IMR-90 (cell line): ENCODE data around the gene TBC1D22A.

Experiments
- MAFK ChIP-seq: IDR thresholded peaks from 2 replicates; pipeline ENCODE4 v1.6.1; 2012; ENCODE audit warnings: low read depth, low read length, improper control_type of control experiment
- POLR2A ChIP-seq: IDR thresholded peaks from 2 replicates; pipeline ENCODE4 v1.6.1; 2012; ENCODE audit warnings: mild to moderate bottlenecking, low read depth, low read length
- RAD21 ChIP-seq: IDR thresholded peaks from 2 replicates; pipeline ENCODE4 v1.6.1; 2012; ENCODE audit warnings: low read length, improper control_type of control experiment
- RFX5 ChIP-seq: IDR thresholded peaks from 2 replicates; pipeline ENCODE4 v1.8.0; 2012; ENCODE audit warnings: low read depth, mild to moderate bottlenecking, low read length, moderate library complexity
- USF2 ChIP-seq: fragments of 150-350 bp; IDR thresholded peaks from 2 replicates; pipeline ENCODE4 v1.6.1; 2017; ENCODE audit warnings: mild to moderate bottlenecking, antibody characterized with exemption, low read length, low read depth
- TF ChIP-seq, protein P1 (sequence below): conservative IDR thresholded peaks from 2 replicates; pipeline ENCODE4 v1.5.1; 2012; ENCODE audit warnings: mild to moderate bottlenecking, low read depth, low read length, improper control_type of control experiment

DNA sequence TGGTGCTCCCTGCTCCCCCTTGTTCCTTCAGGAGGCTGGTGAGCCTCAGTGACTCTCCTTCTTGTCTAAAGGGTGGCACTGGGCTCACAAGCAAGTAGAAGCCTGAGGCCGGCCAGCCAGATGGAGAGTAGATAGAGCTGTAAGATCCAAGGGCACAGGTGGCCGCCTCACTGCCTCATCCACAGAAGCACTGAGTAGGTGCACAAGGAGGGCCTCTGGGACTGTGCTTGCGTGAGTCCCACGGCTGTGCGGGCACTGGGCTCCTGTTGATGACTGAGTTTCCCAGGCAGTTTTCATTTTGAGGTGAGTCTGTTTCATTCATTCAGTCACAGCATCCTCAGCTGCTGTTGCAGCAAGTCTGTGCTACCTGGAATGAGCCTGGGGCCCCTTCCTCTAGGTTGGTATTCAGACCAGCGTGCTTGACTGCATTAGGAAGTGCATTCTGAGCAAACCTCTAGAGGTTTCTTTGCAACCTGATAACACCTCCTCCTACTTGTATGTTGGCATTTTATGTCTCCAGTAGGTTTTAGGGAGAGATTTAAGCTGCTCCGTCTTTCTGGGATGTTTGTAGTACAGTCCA, 184.0 kb downstream of the TBC1D22A start:
- TF ChIP-seq, protein P1, sequence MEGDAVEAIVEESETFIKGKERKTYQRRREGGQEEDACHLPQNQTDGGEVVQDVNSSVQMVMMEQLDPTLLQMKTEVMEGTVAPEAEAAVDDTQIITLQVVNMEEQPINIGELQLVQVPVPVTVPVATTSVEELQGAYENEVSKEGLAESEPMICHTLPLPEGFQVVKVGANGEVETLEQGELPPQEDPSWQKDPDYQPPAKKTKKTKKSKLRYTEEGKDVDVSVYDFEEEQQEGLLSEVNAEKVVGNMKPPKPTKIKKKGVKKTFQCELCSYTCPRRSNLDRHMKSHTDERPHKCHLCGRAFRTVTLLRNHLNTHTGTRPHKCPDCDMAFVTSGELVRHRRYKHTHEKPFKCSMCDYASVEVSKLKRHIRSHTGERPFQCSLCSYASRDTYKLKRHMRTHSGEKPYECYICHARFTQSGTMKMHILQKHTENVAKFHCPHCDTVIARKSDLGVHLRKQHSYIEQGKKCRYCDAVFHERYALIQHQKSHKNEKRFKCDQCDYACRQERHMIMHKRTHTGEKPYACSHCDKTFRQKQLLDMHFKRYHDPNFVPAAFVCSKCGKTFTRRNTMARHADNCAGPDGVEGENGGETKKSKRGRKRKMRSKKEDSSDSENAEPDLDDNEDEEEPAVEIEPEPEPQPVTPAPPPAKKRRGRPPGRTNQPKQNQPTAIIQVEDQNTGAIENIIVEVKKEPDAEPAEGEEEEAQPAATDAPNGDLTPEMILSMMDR, result no peak
- TF ChIP-seq POLR2A, result no peak
- TF ChIP-seq USF2, result no peak
- no peak for TF ChIP-seq MAFK
- TF ChIP-seq RFX5, result no peak
- TF ChIP-seq RAD21, result no peak
